ENCODE results near the gene ABITRAM.

DNA sequence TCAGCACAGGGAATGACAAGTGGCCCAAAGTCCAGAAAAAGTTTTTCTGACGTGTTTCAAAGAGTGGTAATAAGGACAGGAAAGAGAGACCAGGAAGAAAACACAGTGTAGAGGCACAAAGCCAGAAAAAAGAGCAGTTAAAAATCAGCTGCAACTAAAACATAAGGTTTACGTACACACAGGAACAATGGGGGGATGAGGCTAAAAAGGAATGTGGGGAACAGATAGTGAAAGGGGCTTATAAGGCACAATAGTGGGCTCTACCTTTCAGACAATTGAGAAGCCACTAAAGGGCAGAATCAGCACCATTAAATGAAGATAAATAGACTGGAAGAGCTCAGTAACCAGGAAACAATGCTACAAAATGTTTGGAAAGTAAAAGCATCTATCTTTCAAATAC lies 5.8 kb upstream of the ABITRAM start:
- TF ChIP-seq, protein P1, sequence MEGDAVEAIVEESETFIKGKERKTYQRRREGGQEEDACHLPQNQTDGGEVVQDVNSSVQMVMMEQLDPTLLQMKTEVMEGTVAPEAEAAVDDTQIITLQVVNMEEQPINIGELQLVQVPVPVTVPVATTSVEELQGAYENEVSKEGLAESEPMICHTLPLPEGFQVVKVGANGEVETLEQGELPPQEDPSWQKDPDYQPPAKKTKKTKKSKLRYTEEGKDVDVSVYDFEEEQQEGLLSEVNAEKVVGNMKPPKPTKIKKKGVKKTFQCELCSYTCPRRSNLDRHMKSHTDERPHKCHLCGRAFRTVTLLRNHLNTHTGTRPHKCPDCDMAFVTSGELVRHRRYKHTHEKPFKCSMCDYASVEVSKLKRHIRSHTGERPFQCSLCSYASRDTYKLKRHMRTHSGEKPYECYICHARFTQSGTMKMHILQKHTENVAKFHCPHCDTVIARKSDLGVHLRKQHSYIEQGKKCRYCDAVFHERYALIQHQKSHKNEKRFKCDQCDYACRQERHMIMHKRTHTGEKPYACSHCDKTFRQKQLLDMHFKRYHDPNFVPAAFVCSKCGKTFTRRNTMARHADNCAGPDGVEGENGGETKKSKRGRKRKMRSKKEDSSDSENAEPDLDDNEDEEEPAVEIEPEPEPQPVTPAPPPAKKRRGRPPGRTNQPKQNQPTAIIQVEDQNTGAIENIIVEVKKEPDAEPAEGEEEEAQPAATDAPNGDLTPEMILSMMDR (IDR thresholded peaks at IDR 0.05 in 4 of 5, conservative IDR thresholded peaks at IDR 0.05 in 1 of 5): no peak
- TF ChIP-seq POLR2A (IDR thresholded peaks at IDR 0.05): no peak
